IPS DF 19.7 (cell line): Measurements from ENCODE around the gene PGF.

Experiments
- DNase-seq: peaks from one replicate; pipeline ENCODE4 v3.0.0-alpha.2; 2013; ENCODE audit warnings: low read depth, low spot score

The PGF gene

GRCh38 chr14:74898694-74899093 is 56.7 kb downstream of the PGF start:
- no peak for DNase-seq

GRCh38 chr14:74898083-74898482 is 57.3 kb downstream of the PGF start:
- no peak for DNase-seq

GRCh38 chr14:74897642-74898041 is 57.8 kb downstream of the PGF start:
- DNase-seq: no peak

GRCh38 chr14:74896400-74896799 is 59.0 kb downstream of the PGF start:
- DNase-seq: no peak

GRCh38 chr14:74893614-74894091 is 61.7 kb downstream of the PGF start:
- no peak for DNase-seq

- no peak for DNase-seq
Observed at GRCh38 chr14:74892745-74893144, 62.7 kb downstream of the PGF start.

- no peak for DNase-seq
Observed at GRCh38 chr14:74891870-74892269, 63.5 kb downstream of the PGF start.
